PC-9 (cell line): ENCODE measurements around the gene NUDT6.

Experiments
- CTCF ChIP-seq: fragments of 200-600 bp; sonication (generic); conservative IDR thresholded peaks from 2 replicates; pipeline ENCODE4 v1.6.1; 2017; ENCODE audit warnings: mixed run types, antibody characterized with exemption, mild to moderate bottlenecking, moderate library complexity
- EZH2 ChIP-seq: fragments of 200-600 bp; sonication (generic); IDR thresholded peaks from 2 replicates; pipeline ENCODE4 v1.8.0; 2017; ENCODE audit warnings: antibody characterized with exemption, low read depth

DNA sequence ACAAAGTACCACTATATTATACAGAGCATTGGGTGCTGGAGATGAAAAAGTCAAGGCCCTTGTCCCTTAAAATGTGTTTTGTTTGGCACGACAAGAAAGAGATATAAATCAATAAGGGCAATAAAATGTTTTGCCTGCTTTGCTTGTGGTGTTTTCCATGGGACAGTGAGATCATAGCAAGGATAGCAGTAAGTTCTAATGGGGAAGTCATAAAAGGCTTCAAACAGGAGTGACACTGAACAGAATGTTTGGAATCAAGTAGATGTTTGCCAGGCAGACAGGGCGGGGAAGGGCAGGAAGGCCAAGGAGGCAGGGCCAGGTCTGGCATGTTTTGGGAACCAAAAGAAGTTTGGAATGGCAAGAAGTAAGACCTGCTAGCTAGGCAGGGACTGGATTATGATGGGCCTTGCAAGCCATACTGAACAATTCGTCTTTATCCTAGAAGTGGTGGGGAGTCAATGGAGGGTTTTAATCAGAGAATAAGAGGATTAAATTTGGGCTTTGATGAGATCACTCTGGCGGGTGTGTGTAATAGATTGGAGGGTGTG is 79.3 kb downstream of the NUDT6 start:
- TF ChIP-seq CTCF (no peak), EZH2 (no peak)
